ENCODE results near the gene RASGRF1.

Gene RASGRF1

DNA sequence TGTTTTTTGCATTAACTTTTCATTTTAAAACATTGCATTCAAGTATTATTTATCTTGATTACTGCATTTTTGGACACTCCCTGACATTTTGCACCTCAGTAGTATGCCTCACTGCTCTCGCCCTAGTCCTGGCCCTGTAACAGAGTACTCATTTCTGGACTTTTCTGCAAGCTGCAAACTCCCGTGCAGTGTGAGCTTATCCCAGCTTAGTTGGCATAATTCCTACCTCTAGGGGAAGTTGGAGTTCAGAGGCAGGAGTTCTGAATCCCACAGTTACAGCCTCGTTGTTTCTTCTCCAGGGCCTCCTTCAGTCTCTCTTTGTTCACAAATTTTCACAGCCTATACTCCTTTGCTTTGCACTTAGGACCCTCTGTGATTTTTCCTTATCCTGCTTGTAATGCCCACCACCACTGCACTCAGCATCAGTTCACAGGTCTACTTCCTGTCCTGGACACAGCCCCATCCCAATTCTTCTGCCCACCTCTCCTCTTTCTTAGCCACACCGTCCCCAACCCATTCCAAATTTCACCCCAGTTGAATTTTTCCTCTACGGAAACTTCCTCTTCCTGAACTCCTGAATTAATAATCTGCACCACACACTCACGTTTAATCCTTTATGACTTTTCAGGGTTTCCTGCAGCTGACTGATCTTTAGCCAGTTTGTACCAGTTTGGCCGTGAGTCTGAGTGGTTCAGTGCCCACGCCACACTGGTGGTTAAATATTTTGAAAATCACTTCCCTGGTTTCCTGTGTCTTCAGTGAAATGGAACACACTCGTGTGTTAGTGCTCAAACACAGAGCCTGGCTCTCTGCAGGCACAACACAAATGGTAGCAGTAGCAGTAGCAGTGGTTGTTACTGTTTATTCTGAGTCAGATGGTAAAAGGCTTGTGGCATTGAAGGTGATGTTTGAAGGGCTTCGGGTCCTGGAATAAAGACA lies 139.4 kb downstream of the RASGRF1 start:
- FAIRE-seq = no peak

DNA sequence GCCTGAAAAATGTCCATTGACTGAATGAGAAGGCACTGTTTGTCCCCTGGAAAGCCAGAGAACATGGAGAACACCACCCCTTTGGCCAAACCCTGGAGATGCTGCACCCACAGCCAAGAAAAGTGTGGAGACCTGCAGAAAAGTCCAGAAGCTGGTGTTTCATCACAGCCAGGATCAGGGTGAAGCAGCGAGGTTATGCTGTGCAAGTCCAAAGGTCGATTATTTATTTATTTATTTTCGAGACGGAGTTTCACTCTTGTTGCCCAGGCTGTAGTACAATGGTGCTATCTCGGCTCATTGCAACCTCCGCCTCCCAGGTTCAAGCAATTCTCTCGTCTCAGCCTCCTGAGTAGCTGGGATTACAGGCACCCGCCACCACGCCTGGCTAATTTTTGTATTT lies 140.2 kb downstream of the RASGRF1 start:
- FAIRE-seq = no peak

DNA sequence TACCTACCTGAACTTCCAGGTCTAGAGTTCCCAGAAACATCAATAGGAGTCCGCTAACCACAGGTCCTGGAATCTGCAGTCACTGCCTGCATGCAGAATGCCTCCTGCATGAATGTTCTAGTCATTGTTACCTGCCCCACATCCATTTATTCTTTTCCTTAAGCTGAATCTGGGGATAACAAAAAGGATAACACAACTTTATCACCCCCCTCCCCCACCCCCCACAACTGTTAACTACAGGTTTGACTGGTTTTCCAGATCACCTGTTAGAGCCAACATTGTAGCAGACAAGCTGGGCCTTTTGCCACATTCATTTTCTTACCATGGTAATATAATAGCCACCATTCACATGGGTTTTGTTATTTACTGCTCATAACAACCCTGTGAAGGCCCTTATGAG lies 141.1 kb downstream of the RASGRF1 start:
- FAIRE-seq = no peak

DNA sequence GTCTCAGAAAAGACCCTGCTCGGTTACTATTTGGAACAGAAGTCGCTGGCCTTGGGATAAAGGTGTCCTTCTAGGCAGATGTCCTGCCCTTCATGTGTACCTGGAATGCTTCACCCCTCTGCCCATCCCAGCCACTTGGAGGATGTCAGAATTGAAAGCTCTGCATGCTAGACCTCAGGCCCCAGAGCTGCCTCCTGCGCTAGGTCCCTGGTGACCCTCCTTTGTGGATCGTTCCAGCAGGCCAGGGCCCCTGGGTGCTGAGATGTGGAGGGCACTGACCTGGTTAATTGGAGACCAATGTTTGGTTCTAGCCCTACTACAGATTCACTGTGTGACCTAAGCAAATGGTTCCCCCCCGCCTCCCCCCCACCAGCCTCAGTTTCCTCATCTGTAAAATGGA lies 143.1 kb downstream of the RASGRF1 start:
- no peak for FAIRE-seq

DNA sequence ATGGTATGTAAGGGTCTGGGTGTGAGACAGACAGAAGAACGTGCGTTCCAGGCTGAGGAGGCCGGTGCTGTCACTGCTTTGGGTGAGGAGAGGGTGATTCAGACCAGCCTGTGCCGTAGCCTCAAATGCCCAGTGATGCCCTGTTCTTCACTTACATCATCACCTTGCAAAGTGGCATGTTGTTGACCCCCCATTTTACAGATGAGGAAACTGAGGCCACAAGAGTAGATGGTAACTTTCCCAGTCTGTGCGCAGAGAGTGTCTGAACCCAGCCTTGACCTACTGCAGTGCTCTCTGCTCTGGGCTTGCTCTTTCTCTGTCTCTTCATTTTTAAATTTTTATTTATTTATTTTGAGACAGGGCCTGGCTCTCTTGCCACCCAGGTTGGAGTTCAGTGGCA lies 144.1 kb downstream of the RASGRF1 start:
- no peak for FAIRE-seq

DNA sequence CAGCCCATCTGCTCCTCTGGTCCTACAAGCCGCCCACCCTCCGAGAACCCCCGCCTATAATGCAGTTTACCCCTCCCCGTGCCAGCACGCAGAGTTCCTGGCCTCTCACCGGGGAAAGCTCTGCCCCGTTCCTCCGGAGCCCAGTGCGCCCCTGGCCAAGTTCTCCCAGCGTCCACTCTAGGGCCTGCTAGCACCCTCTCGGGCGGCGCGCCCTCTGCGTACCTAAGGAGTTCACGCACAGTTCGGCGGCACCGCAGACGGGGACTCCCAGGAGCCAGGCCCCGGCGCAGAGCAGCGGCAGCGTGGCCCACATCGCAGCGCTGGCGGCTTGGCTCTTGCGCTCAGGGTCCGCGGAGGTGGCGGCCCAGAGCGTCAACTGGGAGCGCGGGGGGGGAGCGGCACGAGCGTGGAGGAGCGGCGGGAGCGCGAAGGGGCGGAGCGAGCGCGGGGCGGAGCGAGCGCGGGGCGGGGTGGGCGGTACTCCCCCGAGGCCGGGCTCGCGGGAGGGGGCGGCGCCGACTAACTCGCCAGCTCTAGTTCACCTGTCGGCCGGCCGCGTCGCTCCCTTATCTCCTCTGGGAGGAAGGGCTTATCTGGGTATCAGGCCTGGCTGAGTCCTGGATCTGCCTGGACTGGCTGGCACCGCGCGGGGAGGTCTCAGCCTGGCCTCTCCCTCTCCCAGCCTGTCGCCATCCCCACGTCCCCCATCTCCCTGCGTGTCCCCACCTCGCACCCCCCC lies 145.7 kb downstream of the RASGRF1 start, which contains the start of gene CTSH:
CTSH (minus strand) TSS at position 378 of the 739 bp plus-strand sequence; CDS start at position 313, 65 bp downstream.
- no peak for FAIRE-seq

DNA sequence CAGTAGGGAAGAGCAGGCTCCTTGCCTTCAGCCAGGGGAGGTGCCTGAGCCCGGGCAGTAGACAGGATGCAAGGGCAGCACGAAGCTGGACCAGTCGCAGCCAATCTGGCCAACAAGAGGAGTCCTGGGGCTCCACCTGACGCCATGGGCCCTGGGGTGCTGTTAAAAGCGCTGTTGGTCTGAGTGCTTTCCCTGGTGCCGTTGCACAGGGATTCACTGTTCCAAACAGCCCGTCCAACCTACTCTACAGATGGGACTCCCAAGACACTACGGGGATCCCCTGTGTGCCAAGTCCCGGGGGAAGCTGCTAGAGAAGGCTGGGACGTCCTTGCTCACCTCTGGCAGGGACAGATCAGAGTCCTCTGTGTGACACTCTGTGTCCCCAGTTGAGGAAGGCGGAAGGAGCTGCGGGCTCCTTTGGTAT lies 146.4 kb downstream of the RASGRF1 start:
- FAIRE-seq = no peak

DNA sequence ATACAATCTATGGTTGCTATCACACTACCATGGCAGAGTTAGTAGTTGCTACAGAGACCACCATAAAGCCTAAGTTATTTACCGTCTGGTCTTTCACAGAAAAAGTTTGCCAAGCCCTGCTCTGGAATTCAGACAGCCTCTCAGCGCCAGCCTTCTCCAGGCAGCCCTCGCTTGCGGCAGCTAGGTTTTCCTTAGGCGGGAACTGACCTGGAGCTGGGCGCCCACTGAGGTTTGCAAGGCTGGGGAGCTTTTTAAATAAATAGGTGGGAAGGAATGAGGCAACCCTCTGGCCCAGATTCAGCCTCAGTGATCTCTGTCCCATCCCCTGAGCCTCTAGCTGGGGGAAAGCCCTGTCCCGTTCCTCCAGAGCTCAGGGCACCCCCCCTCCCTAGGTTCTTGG lies 146.9 kb downstream of the RASGRF1 start:
- FAIRE-seq = no peak

DNA sequence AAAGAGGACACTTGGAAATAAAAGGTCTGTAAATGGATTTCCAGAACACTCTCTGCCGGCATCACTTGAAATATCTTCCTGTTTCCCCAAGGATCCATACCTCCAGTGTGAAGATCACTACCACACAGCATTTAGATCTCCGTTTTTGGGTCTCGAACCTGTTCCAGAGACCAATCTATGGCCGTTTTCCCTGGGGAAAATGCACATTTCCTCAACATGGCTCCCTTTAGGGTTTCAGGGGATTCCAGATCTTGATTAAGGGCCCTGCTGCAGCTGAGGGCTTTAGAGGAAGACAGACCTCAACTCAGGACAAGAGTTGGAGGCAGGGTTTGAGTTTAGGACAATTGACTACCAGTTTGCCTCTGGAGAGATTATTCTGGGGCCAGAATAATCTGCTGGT lies 147.8 kb downstream of the RASGRF1 start:
- FAIRE-seq = no peak

DNA sequence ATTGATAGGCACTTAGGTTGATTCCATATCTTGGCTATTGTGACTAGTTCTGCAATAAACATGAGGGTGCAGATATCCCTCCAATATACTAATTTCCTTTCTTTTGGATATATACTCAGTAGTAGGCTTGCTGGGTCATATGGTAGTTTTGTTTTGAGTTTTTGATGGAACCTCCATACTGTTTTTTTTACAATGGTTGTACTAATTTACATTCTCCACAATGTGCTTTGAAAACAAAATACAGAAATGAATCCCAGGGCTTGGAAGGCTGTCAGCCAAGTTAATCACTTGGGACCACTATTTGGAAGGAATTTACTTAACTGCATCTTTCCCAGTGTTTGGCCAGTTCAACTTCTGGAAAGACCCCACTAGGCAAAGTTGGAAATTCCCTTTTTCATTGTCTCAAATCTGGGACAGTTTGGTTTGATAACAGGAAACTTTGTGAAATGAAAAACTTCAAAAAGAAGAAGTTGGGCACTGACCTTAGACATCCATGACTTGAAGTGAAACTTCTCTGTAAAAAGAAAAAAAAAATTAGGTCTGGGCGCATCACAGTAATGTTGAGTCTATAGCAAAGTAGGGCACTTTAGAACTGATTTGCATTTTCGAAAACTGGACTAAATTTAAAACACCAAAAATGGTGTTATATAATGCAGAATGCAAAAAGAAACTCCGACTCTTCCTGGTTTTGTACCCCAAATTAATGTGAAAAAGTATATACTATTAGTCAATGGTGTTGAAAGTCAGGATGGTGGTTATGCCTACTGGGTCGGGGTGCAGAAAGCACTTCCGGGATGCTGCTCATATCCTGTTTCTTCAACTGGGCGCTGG lies 151.7 kb downstream of the RASGRF1 start:
- no peak for FAIRE-seq

DNA sequence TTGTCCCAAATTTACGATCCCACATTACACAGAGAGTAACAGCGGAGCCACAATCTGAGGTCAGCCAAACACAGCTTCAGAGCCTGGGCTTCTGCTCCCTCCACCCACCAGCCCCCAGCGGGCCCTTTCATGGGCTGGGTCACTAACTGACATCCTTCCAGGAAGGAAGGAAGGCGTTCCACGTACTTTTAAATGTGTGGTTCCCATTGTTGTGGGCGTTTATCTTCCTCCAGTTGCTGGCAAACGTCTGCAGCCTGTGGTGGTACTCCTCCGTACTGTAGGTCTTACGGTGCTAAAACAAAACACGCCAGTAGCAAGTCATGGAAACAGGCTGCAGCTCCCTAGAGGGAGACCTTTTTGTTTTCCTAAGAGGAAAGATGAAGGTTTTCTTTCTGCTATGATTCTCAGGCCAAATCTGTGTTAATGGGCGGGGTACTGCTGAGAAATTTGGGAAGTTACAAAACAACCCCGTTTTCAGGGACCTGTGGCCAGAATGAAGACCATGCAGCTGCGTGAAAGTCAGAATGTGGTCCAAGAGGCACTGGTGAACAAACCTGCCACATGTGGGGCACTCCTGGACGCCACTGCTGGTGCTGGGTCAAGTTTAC lies 153.3 kb downstream of the RASGRF1 start:
- FAIRE-seq = no peak

DNA sequence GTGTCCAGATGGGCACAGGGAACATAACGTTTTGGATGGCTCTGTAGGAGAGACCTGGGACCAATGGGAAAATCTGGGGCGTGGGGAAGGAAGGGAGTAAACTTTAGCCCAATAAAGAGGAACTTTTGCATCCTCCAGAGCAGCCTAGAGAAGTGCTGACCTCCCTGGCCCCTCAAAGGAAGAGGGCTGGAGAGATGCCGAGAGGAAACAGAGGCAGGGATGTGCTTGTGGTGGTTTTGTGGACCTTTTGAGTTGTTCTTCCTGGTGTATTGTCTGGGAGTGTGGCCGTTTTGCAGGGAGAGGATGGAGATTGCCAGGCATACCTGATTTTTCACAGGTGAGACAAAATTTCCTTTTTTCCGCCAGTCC lies 155.9 kb downstream of the RASGRF1 start:
- no peak for FAIRE-seq

DNA sequence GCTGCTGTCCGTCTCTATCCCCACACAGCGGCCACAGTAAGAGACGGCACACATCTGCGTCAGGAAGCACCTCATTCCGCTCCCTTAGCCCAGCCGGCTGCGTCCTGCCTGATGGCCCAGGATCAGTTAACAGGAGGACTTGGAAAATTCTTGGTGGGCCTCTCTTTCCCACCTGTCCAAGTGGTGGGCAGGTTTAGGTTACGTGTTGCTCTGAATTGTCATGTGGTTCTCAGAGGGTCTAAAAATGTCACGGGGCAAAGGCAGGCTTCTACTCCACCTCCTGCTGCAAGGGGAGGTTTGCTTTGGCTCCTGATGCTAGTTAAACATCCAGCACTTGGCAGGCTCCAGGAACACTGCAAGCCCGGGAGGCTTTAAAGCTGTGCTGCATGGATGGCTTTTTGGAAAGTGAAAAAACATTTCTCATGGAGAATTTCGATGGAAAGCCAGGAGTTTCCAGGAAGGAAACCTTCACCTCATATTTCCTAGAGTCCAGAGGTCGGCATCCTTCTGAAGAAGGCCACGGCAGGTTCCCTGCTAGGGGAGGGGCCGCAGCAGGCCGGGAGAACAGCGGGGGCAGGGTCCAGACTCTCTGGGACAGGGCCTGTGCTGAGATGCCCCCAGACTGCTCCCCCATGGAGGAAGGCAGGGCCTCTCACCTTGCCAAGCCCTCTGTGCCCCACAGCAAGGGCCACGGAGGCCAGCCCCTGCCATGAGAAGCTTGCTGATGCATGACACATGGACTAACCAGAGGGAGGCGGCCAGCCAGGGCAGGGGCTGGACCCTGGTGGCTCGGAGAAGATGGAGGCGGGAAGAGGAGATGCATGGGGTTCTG lies 156.5 kb downstream of the RASGRF1 start:
- FAIRE-seq = no peak

DNA sequence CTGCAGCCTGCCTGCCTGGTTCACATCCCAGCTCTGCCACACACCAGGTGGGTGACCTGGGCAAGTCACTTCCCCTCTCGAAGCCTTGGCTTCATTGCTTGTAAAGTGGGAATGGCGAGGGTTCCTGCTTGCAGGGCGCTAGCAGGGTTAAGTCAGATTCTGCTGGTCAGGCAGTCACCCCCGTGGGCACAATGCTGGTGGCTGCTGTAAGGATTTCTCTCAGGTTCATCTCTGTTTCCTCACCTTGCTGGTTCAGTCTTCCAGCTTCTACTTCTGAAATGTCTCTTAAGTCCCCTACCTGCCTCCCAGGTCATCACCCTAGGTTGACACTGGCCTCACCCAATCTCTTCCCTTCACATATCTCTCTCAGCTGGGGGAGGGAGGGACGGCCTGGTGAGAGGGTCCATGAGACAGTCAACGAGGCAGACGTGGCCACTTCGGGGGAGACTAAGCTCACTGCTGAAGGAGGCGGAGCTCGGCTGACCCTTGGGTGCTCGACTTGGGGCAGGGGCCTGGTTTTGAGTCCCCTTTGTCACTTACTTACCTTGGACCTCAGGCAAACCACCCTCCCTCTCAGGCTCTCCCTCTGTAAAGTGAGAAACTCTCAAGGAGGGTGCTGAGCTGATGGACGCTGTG lies 157.3 kb downstream of the RASGRF1 start:
- no peak for FAIRE-seq

DNA sequence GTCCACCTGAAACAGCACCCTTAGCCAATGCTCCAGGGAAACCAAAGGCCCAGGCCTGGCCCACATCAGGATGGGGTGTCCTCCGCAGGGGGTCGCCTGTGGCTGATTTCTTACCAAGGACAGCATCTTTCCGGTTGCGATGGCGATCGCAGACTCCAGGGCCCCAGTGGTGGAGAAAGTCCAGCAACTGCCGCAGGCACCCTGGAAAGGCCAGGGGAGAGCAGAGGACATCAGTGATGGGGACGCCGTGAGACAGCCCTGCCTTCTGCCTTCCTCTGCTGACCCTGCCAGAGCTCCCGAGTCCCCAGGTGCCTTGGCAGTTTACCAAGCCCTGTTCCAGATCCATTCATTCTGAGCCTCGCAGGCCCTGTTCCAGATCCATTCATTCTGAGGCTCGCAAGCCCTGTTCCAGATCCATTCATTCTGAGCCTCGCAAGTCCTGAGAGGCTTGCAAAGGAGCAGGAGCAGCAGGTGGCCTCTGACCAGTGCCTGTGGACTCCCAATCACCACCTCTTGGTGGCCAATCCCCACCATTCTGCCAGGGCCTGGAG lies 158.2 kb downstream of the RASGRF1 start:
- FAIRE-seq = no peak

DNA sequence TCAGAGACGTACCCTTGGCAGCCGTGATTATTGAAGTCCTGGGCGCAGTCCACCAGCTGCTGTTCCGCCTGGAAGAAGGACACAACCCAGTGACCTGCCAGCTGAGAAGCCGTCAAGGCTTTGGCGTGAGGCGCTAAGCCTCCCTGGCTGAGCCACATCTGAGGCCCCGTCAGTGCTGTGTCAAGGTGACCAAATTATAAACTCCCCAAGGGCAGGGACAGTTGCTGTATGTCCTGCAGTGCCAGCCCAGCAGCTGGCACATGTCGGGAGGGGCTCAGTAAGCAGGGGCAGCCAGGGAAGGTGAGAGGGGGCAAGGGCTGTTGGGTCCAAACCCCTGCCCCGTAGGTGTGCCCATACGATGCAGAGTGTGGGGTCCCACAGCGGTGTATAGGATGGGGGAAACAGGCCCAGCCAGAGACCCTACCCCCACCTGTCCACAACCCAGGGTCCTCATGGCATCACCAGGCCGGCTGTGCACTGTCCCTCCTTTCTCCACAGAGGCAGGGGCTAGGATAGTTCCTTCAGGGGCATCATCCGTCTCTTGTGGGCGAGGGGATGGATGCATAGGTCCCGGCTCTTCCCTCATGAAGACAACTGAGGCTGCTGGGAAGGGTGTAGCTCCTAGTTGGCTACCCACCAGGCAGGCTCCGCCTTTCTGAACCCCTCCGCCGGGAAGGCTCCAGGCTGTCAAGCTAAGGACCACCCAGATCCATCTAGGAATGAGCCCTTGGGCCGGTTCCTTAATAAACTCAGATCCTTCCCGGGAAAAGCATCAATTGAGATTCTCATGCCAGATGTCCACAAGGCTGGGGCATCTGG lies 158.9 kb downstream of the RASGRF1 start:
- FAIRE-seq = no peak

DNA sequence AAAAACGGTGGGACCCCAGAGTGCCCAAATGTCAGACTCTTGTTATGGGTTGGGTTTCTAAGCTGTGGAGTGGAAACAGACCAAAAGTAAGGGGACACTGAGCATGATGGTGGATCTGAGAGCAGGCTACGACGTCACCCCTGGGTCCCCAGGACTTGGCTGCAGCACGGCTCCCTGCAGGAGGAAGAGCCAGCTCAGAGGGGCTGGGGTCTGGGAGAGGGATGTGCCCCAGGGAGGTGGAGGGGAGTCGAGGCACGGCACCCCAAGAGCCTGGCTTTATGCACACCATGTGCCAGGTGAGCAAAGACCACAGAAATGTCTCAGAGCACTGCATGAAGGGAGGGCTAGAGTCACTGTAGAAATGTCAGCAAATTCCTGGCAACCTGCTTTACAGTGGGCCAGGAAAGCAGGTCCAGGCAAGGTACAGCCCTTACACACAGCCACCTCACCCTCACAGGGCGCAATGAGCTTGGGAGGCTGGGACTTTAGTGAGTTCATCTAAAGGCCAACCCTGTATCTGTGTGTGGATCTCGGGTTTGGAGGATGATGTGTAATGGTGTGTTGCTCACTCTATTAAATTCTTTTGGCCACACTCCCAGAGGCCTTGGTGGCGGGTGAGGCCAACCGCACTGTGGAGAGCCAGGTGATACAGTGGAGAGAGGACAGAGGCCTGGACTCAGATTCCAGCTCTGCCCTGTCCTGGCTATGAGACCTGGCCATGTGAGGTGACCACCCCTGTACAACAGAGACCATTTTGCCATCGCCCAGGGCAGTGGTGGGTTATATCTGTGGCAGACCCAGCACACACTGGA lies 159.8 kb downstream of the RASGRF1 start:
- no peak for FAIRE-seq

DNA sequence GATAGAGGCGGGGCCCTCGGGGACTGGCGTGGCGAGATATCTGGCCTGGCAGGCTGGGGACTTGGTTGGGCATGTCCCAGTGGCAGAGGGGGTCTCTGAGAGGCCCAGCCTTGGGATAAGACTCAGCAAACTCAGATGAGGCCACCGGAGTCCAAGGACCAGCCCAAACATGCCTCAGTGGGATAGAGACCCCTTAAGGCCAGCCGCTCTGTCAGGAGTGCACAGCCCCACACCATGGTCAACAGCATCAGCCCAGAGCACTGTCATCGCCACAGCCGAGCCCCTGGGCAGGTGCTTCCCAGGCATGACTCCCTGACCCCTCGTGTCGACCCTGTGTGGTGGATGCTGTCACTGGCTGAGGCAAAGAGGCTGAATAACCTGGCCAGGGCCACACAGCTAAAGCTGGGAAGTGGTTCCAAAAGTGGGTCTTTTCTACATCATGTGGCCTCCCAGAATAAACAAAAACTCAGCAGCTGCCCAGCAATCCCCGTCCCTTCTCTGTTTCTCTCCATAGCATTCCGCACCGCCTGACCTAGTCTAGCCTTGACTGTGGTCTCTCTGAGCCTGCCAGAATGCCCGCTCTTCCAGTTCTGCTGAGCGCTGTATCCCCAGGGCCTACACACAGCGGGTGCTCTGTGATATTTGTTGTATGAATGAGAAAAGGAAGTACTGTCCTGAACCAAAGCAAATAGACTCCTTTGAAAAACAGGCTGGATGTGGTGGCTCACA lies 160.9 kb downstream of the RASGRF1 start:
- no peak for FAIRE-seq
